ENCODE results near the gene TTC38. TPM values are rescaled to one million over a fixed set of nuclear protein-coding genes. Genes with fewer than 3 reads are reported as not detected.

Gene TTC38
- polyA plus RNA-seq, 1 donor from 2014 or later, result 1.4 TPM

DNA sequence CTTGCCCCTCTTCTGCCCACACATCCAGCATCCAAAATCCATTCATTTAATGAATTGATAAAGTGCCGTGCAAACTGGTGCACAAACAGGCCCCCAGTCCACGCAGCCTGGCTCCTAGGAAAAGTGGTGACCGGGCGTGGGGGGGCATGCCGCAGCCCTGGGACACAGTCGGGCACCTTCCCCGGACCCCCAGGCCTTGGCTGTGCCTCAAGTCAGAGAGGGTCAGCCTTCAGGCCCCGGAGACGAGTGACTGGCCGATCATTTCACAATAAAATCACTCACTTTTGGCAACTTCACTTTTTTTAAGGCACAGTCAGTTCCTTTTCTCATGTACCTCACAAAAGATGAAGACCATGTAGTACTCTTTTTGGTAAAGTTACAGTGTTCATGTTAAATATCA is 25.7 kb upstream of the TTC38 start:
- H3K9ac ChIP-seq (ENCODE audit: low read length), result no peak overlapping the region
- no peaks in the 10 kb centered on the region for H3K9me2 ChIP-seq (ENCODE audit: insufficient read depth, low read length)
- no peaks in the 10 kb centered on the region for H4K20me1 ChIP-seq (ENCODE audit: insufficient read depth)
- no peaks in the 10 kb centered on the region for H3K79me2 ChIP-seq (replicated peaks; ENCODE audit: insufficient read depth, low read length)
- no peaks in the 10 kb centered on the region for H3K36me3 ChIP-seq (ENCODE audit: insufficient read depth, low read length)
- TF ChIP-seq SMC3 (conservative IDR thresholded peaks at IDR 0.05; ENCODE audit: poor library complexity), result no peak
- no peak for TF ChIP-seq EP300 (conservative IDR thresholded peaks at IDR 0.05; ENCODE audit: poor library complexity, severe bottlenecking)
- no peak for TF ChIP-seq RAD21 (conservative IDR thresholded peaks at IDR 0.05)
- TF ChIP-seq POLR2AphosphoS5 (IDR thresholded peaks at IDR 0.05), result no peak
- TF ChIP-seq, protein P1, sequence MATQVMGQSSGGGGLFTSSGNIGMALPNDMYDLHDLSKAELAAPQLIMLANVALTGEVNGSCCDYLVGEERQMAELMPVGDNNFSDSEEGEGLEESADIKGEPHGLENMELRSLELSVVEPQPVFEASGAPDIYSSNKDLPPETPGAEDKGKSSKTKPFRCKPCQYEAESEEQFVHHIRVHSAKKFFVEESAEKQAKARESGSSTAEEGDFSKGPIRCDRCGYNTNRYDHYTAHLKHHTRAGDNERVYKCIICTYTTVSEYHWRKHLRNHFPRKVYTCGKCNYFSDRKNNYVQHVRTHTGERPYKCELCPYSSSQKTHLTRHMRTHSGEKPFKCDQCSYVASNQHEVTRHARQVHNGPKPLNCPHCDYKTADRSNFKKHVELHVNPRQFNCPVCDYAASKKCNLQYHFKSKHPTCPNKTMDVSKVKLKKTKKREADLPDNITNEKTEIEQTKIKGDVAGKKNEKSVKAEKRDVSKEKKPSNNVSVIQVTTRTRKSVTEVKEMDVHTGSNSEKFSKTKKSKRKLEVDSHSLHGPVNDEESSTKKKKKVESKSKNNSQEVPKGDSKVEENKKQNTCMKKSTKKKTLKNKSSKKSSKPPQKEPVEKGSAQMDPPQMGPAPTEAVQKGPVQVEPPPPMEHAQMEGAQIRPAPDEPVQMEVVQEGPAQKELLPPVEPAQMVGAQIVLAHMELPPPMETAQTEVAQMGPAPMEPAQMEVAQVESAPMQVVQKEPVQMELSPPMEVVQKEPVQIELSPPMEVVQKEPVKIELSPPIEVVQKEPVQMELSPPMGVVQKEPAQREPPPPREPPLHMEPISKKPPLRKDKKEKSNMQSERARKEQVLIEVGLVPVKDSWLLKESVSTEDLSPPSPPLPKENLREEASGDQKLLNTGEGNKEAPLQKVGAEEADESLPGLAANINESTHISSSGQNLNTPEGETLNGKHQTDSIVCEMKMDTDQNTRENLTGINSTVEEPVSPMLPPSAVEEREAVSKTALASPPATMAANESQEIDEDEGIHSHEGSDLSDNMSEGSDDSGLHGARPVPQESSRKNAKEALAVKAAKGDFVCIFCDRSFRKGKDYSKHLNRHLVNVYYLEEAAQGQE (IDR thresholded peaks at IDR 0.05; ENCODE audit: borderline replicate concordance), result no peak
- TF ChIP-seq TAF1 (IDR thresholded peaks at IDR 0.05; ENCODE audit: low read depth), result no peak
- no peak for TF ChIP-seq EZH2 (IDR thresholded peaks at IDR 0.05; ENCODE audit: borderline replicate concordance, insufficient read depth, low read length, poor library complexity, severe bottlenecking)
- TF ChIP-seq, protein P2, sequence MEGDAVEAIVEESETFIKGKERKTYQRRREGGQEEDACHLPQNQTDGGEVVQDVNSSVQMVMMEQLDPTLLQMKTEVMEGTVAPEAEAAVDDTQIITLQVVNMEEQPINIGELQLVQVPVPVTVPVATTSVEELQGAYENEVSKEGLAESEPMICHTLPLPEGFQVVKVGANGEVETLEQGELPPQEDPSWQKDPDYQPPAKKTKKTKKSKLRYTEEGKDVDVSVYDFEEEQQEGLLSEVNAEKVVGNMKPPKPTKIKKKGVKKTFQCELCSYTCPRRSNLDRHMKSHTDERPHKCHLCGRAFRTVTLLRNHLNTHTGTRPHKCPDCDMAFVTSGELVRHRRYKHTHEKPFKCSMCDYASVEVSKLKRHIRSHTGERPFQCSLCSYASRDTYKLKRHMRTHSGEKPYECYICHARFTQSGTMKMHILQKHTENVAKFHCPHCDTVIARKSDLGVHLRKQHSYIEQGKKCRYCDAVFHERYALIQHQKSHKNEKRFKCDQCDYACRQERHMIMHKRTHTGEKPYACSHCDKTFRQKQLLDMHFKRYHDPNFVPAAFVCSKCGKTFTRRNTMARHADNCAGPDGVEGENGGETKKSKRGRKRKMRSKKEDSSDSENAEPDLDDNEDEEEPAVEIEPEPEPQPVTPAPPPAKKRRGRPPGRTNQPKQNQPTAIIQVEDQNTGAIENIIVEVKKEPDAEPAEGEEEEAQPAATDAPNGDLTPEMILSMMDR (IDR thresholded peaks at IDR 0.05; ENCODE audit: poor library complexity, severe bottlenecking), result no peak
- TF ChIP-seq MXI1 (conservative IDR thresholded peaks at IDR 0.05; ENCODE audit: poor library complexity, severe bottlenecking), result no peak
- no peaks in the 10 kb centered on the region for H3K27me3 ChIP-seq (ENCODE audit: insufficient read depth, low read depth, low read length)
- H3K9me3 ChIP-seq (ENCODE audit: low read length), result no peaks in the 10 kb centered on the region
- no peak overlapping the region for H3K4me2 ChIP-seq (ENCODE audit: low read length)
- no peak overlapping the region for H3K27ac ChIP-seq (ENCODE audit: low read length)
- H3F3A ChIP-seq (ENCODE audit: insufficient read depth, low read length, poor library complexity, severe bottlenecking), result no peaks in the 10 kb centered on the region
- H3K4me3 ChIP-seq (ENCODE audit: low read length), result no peak overlapping the region
- H2AFZ ChIP-seq (ENCODE audit: low read depth, low read length), result no peak overlapping the region

DNA sequence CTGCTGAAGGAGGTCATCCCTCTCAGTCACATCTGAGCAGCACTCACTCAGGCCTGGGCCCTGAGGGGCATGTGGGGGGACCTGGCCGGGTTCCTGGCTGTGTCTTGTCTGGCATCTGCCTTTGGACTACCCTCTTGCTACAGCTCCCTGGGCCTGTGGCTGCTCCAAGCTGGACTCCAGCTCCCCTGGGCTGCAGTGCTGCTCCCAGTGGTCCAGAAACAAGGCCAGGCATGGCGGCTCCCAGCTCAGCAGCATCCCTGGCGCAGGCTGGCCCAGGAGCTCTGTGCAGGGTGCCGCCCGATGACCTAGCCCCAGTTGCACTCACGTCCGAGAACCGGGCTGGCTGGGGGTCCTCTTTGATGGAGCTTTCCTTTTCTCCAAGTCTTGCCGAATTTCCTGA is 23.0 kb upstream of the TTC38 start:
- no peak overlapping the region for H3K9ac ChIP-seq (ENCODE audit: low read length)
- no peaks in the 10 kb centered on the region for H3K79me2 ChIP-seq (replicated peaks; ENCODE audit: insufficient read depth, low read length)
- no peaks in the 10 kb centered on the region for H4K20me1 ChIP-seq (ENCODE audit: insufficient read depth)
- H3K9me3 ChIP-seq (ENCODE audit: low read length), result no peaks in the 10 kb centered on the region
- H3K4me3 ChIP-seq (ENCODE audit: low read length), result no peak overlapping the region
- H3K27ac ChIP-seq (ENCODE audit: low read length), result no peak overlapping the region
- no peaks in the 10 kb centered on the region for H3K27me3 ChIP-seq (ENCODE audit: insufficient read depth, low read depth, low read length)
- TF ChIP-seq EP300 (conservative IDR thresholded peaks at IDR 0.05; ENCODE audit: poor library complexity, severe bottlenecking) (no peak), TAF1 (IDR thresholded peaks at IDR 0.05; ENCODE audit: low read depth) (no peak), MXI1 (conservative IDR thresholded peaks at IDR 0.05; ENCODE audit: poor library complexity, severe bottlenecking) (no peak), SMC3 (conservative IDR thresholded peaks at IDR 0.05; ENCODE audit: poor library complexity) (no peak), POLR2AphosphoS5 (IDR thresholded peaks at IDR 0.05) (no peak), EZH2 (IDR thresholded peaks at IDR 0.05; ENCODE audit: borderline replicate concordance, insufficient read depth, low read length, poor library complexity, severe bottlenecking) (no peak), RAD21 (conservative IDR thresholded peaks at IDR 0.05) (no peak)
- TF ChIP-seq, protein P2 (IDR thresholded peaks at IDR 0.05; ENCODE audit: poor library complexity, severe bottlenecking), result no peak
- TF ChIP-seq, protein P1 (IDR thresholded peaks at IDR 0.05; ENCODE audit: borderline replicate concordance), result no peak
- H3F3A ChIP-seq (ENCODE audit: insufficient read depth, low read length, poor library complexity, severe bottlenecking), result no peaks in the 10 kb centered on the region
- H3K36me3 ChIP-seq (ENCODE audit: insufficient read depth, low read length), result no peaks in the 10 kb centered on the region
- no peaks in the 10 kb centered on the region for H3K9me2 ChIP-seq (ENCODE audit: insufficient read depth, low read length)
- no peak overlapping the region for H2AFZ ChIP-seq (ENCODE audit: low read depth, low read length)
- H3K4me2 ChIP-seq (ENCODE audit: low read length), result no peak overlapping the region

Measured in neural cell (in vitro differentiated cells).